Fibroblast of skin of left biceps (primary cell): Measurements from ENCODE around the gene ZNF30.
"Not testable (repeated sequence)": the region's sequence is repeated elsewhere in the genome, so short reads cannot be mapped to it uniquely, and the experiment has no call there.

Experiments
- DNase-seq, 2 experiments: peaks; one replicate each; pipeline ENCODE4 v3.0.0-alpha.2; 2013; ENCODE audit warnings: low read depth in 2 of 2

ZNF30 gene

GRCh38 chr19:34960103-34960805 is 33.6 kb downstream of the ZNF30 start:
- DNase-seq: no peak

- DNase-seq: no peak
Measured at GRCh38 chr19:34960940-34961679, 34.4 kb downstream of the ZNF30 start.

- DNase-seq: no peak
Measured at GRCh38 chr19:34961775-34962686, 35.3 kb downstream of the ZNF30 start.

GRCh38 chr19:34962687-34963572 is 36.2 kb downstream of the ZNF30 start:
- DNase-seq: no peak

- DNase-seq: peak in 1 of 2 experiments; percentile 2
Measured at GRCh38 chr19:34963573-34964406, 37.1 kb downstream of the ZNF30 start, which contains the start of gene ZNF792. ZNF792 (minus strand) TSS chr19:34964229; CDS start chr19:34963662, 567 bp downstream.

- DNase-seq: no peak
Measured at GRCh38 chr19:34964598-34964997, 37.9 kb downstream of the ZNF30 start.

- DNase-seq: not testable (repeated sequence)
Measured at GRCh38 chr19:34965505-34965904, 38.8 kb downstream of the ZNF30 start.

- no peak for DNase-seq
Measured at GRCh38 chr19:34967551-34967950, 40.8 kb downstream of the ZNF30 start.

GRCh38 chr19:34969721-34970120 is 43.0 kb downstream of the ZNF30 start:
- no peak for DNase-seq

GRCh38 chr19:34970185-34970780 is 43.6 kb downstream of the ZNF30 start:
- not testable (repeated sequence) for DNase-seq

- no peak for DNase-seq
Measured at GRCh38 chr19:34972163-34972705, 45.5 kb downstream of the ZNF30 start.

- DNase-seq: no peak
Measured at GRCh38 chr19:34974646-34975045, 47.9 kb downstream of the ZNF30 start.

- no peak for DNase-seq
Measured at GRCh38 chr19:34975056-34975455, 48.4 kb downstream of the ZNF30 start.

- no peak for DNase-seq
Measured at GRCh38 chr19:34976611-34977010, 49.9 kb downstream of the ZNF30 start.

- no peak for DNase-seq
Measured at GRCh38 chr19:34979819-34980640, 53.3 kb downstream of the ZNF30 start.

- DNase-seq: no peak
Measured at GRCh38 chr19:34982275-34982674, 55.6 kb downstream of the ZNF30 start.

- DNase-seq: no peak
Measured at GRCh38 chr19:34983786-34984185, 57.1 kb downstream of the ZNF30 start.

GRCh38 chr19:34984287-34984686 is 57.6 kb downstream of the ZNF30 start:
- DNase-seq: no peak
